HepG2 (cell line): ENCODE data around the gene AMER1. TPM values are rescaled to one million over a fixed set of nuclear protein-coding genes. Genes with fewer than 3 reads are reported as not detected.

Source experiments
- DPF2 ChIP-seq: sonication (generic); formaldehyde crosslinking; IDR thresholded peaks from 2 replicates; pipeline ENCODE4 v1.4.0; 2020; ENCODE audit warnings: mild to moderate bottlenecking, low read depth, missing genetic modification reagents, borderline replicate concordance
- HNF4A ChIP-seq: sonication (generic); formaldehyde crosslinking; IDR thresholded peaks from 2 replicates; pipeline ENCODE4 v1.4.0; 2020; ENCODE audit warnings: missing genetic modification reagents
- SOX6 ChIP-seq, 2 experiments: fragments of 450-650 bp in 1 of 2; sonication (generic) in 1 of 2; formaldehyde crosslinking in 1 of 2; IDR thresholded peaks; 2 replicates each; pipeline versions ENCODE4 v1.4.0 to v1.6.1; 2017 to 2020; ENCODE audit warnings: antibody characterized with exemption in 1 of 2, mild to moderate bottlenecking in 1 of 2, missing genetic modification reagents in 1 of 2
- ZNF264 ChIP-seq: sonication (generic); formaldehyde crosslinking; IDR thresholded peaks from 2 replicates; pipeline ENCODE4 v1.4.0; 2020; ENCODE audit warnings: missing genetic modification reagents
- ZNF530 ChIP-seq: sonication (generic); formaldehyde crosslinking; IDR thresholded peaks from 2 replicates; pipeline ENCODE4 v1.5.0; 2020; ENCODE audit warnings: low read depth, mild to moderate bottlenecking, missing genetic modification reagents
- ZNF816 ChIP-seq: sonication (generic); formaldehyde crosslinking; IDR thresholded peaks from 2 replicates; pipeline ENCODE4 v1.8.0; 2022; ENCODE audit warnings: missing genetic modification reagents, mild to moderate bottlenecking, borderline replicate concordance
- polyA plus RNA-seq, 8 experiments: library from polyadenylated mRNA; depleted of rRNA in 3 of 8; stranded (reverse) in 7 of 8; unstranded in 1 of 8; fragments of >200 nt; fragmentation: Illumina TruSeq in 4 of 8; extraction: Trizol in 4 of 8; gene quantifications; 2 replicates each; pipeline versions ENCODE4 v1.2.1 to v1.2.3, GENCODE V29; 2011 to 2016; ENCODE audit warnings: low read depth in 4 of 8, missing spikeins in 1 of 8, mixed read lengths in 1 of 8; ENCODE audit not compliant: insufficient read depth in 1 of 8
- total RNA-seq, 5 experiments: library from RNA; depleted of rRNA; stranded (reverse); fragments of >200 nt; fragmentation: Illumina TruSeq; extraction: Trizol; gene quantifications; 2 replicates each; pipeline ENCODE4 v1.2.3, GENCODE V29; 2016; ENCODE audit warnings: low read depth in 1 of 5
- TF ChIP-seq, protein P1 (sequence below), 2 experiments: sonication (generic) in 1 of 2; formaldehyde crosslinking in 1 of 2; IDR thresholded peaks; 2 replicates each; pipeline versions ENCODE4 v1.5.1 to v1.6.1; 2011 to 2020; ENCODE audit warnings: borderline replicate concordance in 1 of 2, low read depth in 1 of 2, low read length in 1 of 2, mild to moderate bottlenecking in 1 of 2, missing genetic modification reagents in 1 of 2, moderate library complexity in 1 of 2
- TF ChIP-seq, protein P2 (sequence below): sonication (generic); formaldehyde crosslinking; IDR thresholded peaks from 2 replicates; pipeline ENCODE4 v1.5.0; 2020; ENCODE audit warnings: mild to moderate bottlenecking, low read depth, missing genetic modification reagents, borderline replicate concordance
- TF ChIP-seq, protein P3 (sequence below): sonication (generic); formaldehyde crosslinking; conservative IDR thresholded peaks from 2 replicates; pipeline ENCODE4 v1.8.0; 2022; ENCODE audit warnings: low read depth, missing genetic modification reagents
- TF ChIP-seq, protein P4 (sequence below): sonication (generic); formaldehyde crosslinking; IDR thresholded peaks from 2 replicates; pipeline ENCODE4 v1.5.1; 2020; ENCODE audit warnings: missing genetic modification reagents, mild to moderate bottlenecking, borderline replicate concordance

Gene AMER1
- total and polyA plus RNA-seq, 2 of the 13 experiments (the other 11 are each of a cell fraction or from before 2014, with no cell fraction given), result 2.8 to 10.8 TPM

DNA sequence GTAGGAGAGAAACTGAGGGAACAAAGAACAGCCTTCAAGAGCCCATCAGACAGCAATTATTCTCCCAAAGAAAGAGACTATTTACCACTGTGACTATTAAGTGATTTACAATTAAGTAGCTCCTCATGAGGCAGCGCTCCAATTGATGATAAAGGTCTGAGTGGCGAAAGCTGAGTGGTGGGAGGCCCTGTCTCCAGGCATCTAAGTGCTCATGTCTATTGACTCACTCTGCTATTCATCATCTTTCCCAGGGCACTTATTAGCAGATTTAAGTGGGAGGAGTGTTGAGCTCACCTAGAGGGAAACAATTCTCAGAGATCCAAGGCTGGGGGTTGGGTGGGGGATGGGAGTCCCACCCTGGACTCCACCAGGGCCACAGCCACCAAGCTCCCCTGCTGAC lies 23.3 kb downstream of the AMER1 start (continued):
- TF ChIP-seq, protein P1, sequence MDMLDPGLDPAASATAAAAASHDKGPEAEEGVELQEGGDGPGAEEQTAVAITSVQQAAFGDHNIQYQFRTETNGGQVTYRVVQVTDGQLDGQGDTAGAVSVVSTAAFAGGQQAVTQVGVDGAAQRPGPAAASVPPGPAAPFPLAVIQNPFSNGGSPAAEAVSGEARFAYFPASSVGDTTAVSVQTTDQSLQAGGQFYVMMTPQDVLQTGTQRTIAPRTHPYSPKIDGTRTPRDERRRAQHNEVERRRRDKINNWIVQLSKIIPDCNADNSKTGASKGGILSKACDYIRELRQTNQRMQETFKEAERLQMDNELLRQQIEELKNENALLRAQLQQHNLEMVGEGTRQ (IDR thresholded peaks at IDR 0.05; ENCODE audit: low read depth, low read length), result no peak
- TF ChIP-seq, protein P1 (CRISPR knock-in tag; IDR thresholded peaks at IDR 0.05; ENCODE audit: borderline replicate concordance), result no peak
- TF ChIP-seq ZNF530 (CRISPR knock-in tag), result no peak
- TF ChIP-seq, protein P2, sequence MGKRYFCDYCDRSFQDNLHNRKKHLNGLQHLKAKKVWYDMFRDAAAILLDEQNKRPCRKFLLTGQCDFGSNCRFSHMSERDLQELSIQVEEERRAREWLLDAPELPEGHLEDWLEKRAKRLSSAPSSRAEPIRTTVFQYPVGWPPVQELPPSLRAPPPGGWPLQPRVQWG (CRISPR knock-in tag), result no peak
- TF ChIP-seq, protein P3, sequence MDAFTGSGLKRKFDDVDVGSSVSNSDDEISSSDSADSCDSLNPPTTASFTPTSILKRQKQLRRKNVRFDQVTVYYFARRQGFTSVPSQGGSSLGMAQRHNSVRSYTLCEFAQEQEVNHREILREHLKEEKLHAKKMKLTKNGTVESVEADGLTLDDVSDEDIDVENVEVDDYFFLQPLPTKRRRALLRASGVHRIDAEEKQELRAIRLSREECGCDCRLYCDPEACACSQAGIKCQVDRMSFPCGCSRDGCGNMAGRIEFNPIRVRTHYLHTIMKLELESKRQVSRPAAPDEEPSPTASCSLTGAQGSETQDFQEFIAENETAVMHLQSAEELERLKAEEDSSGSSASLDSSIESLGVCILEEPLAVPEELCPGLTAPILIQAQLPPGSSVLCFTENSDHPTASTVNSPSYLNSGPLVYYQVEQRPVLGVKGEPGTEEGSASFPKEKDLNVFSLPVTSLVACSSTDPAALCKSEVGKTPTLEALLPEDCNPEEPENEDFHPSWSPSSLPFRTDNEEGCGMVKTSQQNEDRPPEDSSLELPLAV (CRISPR knock-in tag), result no peak
- no peak for TF ChIP-seq ZNF264 (CRISPR knock-in tag)
- TF ChIP-seq SOX6 (IDR thresholded peaks at IDR 0.05), result no peak
- TF ChIP-seq SOX6 (CRISPR knock-in tag; IDR thresholded peaks at IDR 0.05), result no peak
- TF ChIP-seq, protein P4, sequence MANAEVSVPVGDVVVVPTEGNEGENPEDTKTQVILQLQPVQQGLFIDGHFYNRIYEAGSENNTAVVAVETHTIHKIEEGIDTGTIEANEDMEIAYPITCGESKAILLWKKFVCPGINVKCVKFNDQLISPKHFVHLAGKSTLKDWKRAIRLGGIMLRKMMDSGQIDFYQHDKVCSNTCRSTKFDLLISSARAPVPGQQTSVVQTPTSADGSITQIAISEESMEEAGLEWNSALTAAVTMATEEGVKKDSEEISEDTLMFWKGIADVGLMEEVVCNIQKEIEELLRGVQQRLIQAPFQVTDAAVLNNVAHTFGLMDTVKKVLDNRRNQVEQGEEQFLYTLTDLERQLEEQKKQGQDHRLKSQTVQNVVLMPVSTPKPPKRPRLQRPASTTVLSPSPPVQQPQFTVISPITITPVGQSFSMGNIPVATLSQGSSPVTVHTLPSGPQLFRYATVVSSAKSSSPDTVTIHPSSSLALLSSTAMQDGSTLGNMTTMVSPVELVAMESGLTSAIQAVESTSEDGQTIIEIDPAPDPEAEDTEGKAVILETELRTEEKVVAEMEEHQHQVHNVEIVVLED (CRISPR knock-in tag), result no peak
- TF ChIP-seq ZNF816 (CRISPR knock-in tag), result no peak
- no peak for TF ChIP-seq HNF4A
- no peak for TF ChIP-seq DPF2 (CRISPR knock-in tag)
